ENCODE data around the gene ALDH3A1. TPM values are rescaled to one million over a fixed set of nuclear protein-coding genes. Genes with fewer than 3 reads are reported as not detected.

The ALDH3A1 gene
- polyA plus RNA-seq, 1 donor from 2014 or later = 0.10 TPM

DNA sequence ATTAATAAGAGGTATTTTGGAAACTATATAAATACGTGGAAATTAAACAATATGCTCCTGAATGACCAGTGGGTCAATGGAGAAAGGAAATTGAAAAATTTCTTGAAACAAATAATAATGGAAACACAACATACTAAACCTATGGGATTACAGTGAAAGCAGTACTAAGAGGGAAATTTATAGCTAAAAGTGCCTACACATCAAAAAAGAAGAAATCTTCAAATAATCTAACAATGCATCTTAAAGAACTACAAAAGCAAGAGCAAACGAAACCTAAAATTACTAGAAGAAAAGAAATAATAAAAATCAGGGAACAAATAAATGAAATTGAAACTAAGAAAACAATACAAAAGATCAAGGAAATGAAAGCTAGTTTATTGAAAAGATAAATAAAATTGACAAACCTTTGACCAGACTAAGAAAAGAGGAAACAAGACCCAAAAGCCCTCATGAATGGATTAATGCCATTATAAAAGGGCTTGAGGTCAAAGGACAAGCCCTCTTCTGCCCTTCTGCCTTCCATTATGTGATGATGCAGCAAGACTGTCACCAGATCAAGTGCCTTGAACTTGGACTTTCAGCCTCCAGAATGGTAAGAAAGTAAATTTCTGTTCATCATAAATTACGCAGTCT lies 43.9 kb upstream of the ALDH3A1 start:
- Histone ChIP-seq H3K36me3 (ENCODE audit: insufficient read depth, low read length) (peaks cover 34% of the 10 kb centered on the region), H3K9me3 (ENCODE audit: low read length) (peaks cover 8% of the 10 kb centered on the region), H3K27me3 (ENCODE audit: insufficient read depth, low read depth, low read length) (no peaks in the 10 kb centered on the region), H4K20me1 (ENCODE audit: insufficient read depth) (no peaks in the 10 kb centered on the region), H3K9ac (ENCODE audit: low read length) (no peak overlapping the region), H2AFZ (ENCODE audit: low read depth, low read length) (no peak overlapping the region), H3F3A (ENCODE audit: insufficient read depth, low read length, poor library complexity, severe bottlenecking) (no peaks in the 10 kb centered on the region), H3K4me3 (ENCODE audit: low read length) (no peak overlapping the region), H3K9me2 (ENCODE audit: insufficient read depth, low read length) (no peaks in the 10 kb centered on the region), H3K4me2 (ENCODE audit: low read length) (no peak overlapping the region), H3K79me2 (replicated peaks; ENCODE audit: insufficient read depth, low read length) (no peaks in the 10 kb centered on the region), H3K27ac (ENCODE audit: low read length) (no peak overlapping the region)
- TF ChIP-seq SMC3 (conservative IDR thresholded peaks at IDR 0.05; ENCODE audit: poor library complexity) (no peak), MXI1 (conservative IDR thresholded peaks at IDR 0.05; ENCODE audit: poor library complexity, severe bottlenecking) (no peak)

DNA sequence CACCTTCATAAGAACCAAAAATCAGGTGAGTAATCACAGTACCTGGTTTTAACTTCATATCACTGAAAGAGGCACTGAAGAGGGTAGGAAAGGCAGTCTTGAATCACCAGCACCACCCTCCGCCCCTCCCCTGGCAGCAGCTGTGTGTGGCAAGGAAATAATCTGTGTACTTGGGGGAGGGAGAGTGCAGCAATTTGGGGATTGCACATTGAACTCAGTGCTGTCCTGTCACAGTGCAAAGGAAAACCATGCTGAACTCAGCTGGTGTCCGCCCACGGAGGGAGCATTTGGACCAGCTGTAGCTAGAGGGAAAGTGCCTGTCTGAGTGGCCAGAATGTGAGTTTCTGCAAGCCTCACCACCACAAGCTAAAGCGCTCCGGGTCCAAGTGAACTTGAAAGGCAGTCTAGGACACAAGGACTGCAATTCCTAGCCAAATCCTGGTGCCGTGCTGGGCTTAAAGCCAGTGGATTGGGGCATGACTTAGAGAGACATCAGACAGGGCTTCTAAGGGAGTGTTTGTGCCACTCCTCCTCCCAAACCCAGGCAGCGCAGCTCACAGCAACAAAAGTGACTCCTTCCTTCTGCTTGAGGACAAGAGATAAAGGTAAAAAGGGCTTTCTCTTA lies 39.7 kb upstream of the ALDH3A1 start:
- no peaks in the 10 kb centered on the region for H3K79me2 ChIP-seq (replicated peaks; ENCODE audit: insufficient read depth, low read length)
- H3K9me3 ChIP-seq (ENCODE audit: low read length) = no peaks in the 10 kb centered on the region
- no peaks in the 10 kb centered on the region for H4K20me1 ChIP-seq (ENCODE audit: insufficient read depth)
- no peak overlapping the region for H3K4me3 ChIP-seq (ENCODE audit: low read length)
- H3K36me3 ChIP-seq (ENCODE audit: insufficient read depth, low read length) = peaks cover 7% of the 10 kb centered on the region
- H3K9ac ChIP-seq (ENCODE audit: low read length) = no peak overlapping the region
- no peak overlapping the region for H2AFZ ChIP-seq (ENCODE audit: low read depth, low read length)
- no peak for TF ChIP-seq EZH2 (IDR thresholded peaks at IDR 0.05; ENCODE audit: borderline replicate concordance, insufficient read depth, low read length, poor library complexity, severe bottlenecking)
- no peak for TF ChIP-seq MXI1 (conservative IDR thresholded peaks at IDR 0.05; ENCODE audit: poor library complexity, severe bottlenecking)
- TF ChIP-seq, protein P1, sequence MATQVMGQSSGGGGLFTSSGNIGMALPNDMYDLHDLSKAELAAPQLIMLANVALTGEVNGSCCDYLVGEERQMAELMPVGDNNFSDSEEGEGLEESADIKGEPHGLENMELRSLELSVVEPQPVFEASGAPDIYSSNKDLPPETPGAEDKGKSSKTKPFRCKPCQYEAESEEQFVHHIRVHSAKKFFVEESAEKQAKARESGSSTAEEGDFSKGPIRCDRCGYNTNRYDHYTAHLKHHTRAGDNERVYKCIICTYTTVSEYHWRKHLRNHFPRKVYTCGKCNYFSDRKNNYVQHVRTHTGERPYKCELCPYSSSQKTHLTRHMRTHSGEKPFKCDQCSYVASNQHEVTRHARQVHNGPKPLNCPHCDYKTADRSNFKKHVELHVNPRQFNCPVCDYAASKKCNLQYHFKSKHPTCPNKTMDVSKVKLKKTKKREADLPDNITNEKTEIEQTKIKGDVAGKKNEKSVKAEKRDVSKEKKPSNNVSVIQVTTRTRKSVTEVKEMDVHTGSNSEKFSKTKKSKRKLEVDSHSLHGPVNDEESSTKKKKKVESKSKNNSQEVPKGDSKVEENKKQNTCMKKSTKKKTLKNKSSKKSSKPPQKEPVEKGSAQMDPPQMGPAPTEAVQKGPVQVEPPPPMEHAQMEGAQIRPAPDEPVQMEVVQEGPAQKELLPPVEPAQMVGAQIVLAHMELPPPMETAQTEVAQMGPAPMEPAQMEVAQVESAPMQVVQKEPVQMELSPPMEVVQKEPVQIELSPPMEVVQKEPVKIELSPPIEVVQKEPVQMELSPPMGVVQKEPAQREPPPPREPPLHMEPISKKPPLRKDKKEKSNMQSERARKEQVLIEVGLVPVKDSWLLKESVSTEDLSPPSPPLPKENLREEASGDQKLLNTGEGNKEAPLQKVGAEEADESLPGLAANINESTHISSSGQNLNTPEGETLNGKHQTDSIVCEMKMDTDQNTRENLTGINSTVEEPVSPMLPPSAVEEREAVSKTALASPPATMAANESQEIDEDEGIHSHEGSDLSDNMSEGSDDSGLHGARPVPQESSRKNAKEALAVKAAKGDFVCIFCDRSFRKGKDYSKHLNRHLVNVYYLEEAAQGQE (IDR thresholded peaks at IDR 0.05; ENCODE audit: borderline replicate concordance) = no peak
- no peak for TF ChIP-seq EP300 (conservative IDR thresholded peaks at IDR 0.05; ENCODE audit: poor library complexity, severe bottlenecking)
- no peak for TF ChIP-seq SMC3 (conservative IDR thresholded peaks at IDR 0.05; ENCODE audit: poor library complexity)
- TF ChIP-seq TAF1 (IDR thresholded peaks at IDR 0.05; ENCODE audit: low read depth) = no peak
- TF ChIP-seq RAD21 (conservative IDR thresholded peaks at IDR 0.05) = no peak
- no peak for TF ChIP-seq POLR2AphosphoS5 (IDR thresholded peaks at IDR 0.05)
- TF ChIP-seq, protein P2, sequence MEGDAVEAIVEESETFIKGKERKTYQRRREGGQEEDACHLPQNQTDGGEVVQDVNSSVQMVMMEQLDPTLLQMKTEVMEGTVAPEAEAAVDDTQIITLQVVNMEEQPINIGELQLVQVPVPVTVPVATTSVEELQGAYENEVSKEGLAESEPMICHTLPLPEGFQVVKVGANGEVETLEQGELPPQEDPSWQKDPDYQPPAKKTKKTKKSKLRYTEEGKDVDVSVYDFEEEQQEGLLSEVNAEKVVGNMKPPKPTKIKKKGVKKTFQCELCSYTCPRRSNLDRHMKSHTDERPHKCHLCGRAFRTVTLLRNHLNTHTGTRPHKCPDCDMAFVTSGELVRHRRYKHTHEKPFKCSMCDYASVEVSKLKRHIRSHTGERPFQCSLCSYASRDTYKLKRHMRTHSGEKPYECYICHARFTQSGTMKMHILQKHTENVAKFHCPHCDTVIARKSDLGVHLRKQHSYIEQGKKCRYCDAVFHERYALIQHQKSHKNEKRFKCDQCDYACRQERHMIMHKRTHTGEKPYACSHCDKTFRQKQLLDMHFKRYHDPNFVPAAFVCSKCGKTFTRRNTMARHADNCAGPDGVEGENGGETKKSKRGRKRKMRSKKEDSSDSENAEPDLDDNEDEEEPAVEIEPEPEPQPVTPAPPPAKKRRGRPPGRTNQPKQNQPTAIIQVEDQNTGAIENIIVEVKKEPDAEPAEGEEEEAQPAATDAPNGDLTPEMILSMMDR (IDR thresholded peaks at IDR 0.05; ENCODE audit: poor library complexity, severe bottlenecking) = no peak
- no peak overlapping the region for H3K27ac ChIP-seq (ENCODE audit: low read length)
- H3F3A ChIP-seq (ENCODE audit: insufficient read depth, low read length, poor library complexity, severe bottlenecking) = no peaks in the 10 kb centered on the region
- no peaks in the 10 kb centered on the region for H3K9me2 ChIP-seq (ENCODE audit: insufficient read depth, low read length)
- H3K4me2 ChIP-seq (ENCODE audit: low read length) = no peak overlapping the region
- H3K27me3 ChIP-seq (ENCODE audit: insufficient read depth, low read depth, low read length) = no peaks in the 10 kb centered on the region
